Transverse colon (tissue), 4 donors: ENCODE data around the gene GPR176.

Source experiments
- EP300 ChIP-seq: sonication (generic); formaldehyde crosslinking; IDR thresholded peaks from one replicate; pipeline ENCODE4 v1.6.1; 2017; ENCODE audit warnings: antibody characterized with exemption, low read depth
- POLR2A ChIP-seq: fragments of 450-650 bp; IDR thresholded peaks from one replicate; pipeline ENCODE4 v1.6.1; 2016; ENCODE audit warnings: antibody characterized with exemption, mild to moderate bottlenecking, moderate library complexity
- POLR2AphosphoS5 ChIP-seq, 3 donors: sonication (generic); formaldehyde crosslinking; IDR thresholded peaks; one replicate each; pipeline ENCODE4 v1.6.1; 2016; ENCODE audit warnings: antibody characterized with exemption in 3 of 3
- TF ChIP-seq, protein P1 (sequence below), 5 experiments: fragments of 200-600 bp in 3 of 5; fragments of 450-650 bp in 2 of 5; sonication (generic) in 3 of 5; IDR thresholded peaks; 1 replicate in 2 of 5; 2 replicates in 3 of 5; pipeline ENCODE4 v1.5.1; 2016 to 2017; ENCODE audit warnings: antibody characterized with exemption in 5 of 5, inconsistent platforms in 3 of 5, mild to moderate bottlenecking in 2 of 5, moderate library complexity in 1 of 5

GRCh38 chr15:39788800-39789565, 131.1 kb downstream of the GPR176 start:
- TF ChIP-seq EP300, result no peak
- no peak for TF ChIP-seq POLR2AphosphoS5 (IDR thresholded peaks at IDR 0.05)
- TF ChIP-seq, protein P1, sequence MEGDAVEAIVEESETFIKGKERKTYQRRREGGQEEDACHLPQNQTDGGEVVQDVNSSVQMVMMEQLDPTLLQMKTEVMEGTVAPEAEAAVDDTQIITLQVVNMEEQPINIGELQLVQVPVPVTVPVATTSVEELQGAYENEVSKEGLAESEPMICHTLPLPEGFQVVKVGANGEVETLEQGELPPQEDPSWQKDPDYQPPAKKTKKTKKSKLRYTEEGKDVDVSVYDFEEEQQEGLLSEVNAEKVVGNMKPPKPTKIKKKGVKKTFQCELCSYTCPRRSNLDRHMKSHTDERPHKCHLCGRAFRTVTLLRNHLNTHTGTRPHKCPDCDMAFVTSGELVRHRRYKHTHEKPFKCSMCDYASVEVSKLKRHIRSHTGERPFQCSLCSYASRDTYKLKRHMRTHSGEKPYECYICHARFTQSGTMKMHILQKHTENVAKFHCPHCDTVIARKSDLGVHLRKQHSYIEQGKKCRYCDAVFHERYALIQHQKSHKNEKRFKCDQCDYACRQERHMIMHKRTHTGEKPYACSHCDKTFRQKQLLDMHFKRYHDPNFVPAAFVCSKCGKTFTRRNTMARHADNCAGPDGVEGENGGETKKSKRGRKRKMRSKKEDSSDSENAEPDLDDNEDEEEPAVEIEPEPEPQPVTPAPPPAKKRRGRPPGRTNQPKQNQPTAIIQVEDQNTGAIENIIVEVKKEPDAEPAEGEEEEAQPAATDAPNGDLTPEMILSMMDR (IDR thresholded peaks at IDR 0.05), result no peak
- TF ChIP-seq POLR2A, result no peak
